ENCODE results near the gene MIER1. TPM values are rescaled to one million over a fixed set of nuclear protein-coding genes. Genes with fewer than 3 reads are reported as not detected.

Gene MIER1
- total and polyA plus RNA-seq, 9 of the 15 experiments (the other 6 are each of a cell fraction or from before 2014, with no cell fraction given), result 13.9 to 34.8 (median 21.5) TPM

GRCh38 chr1:66981679-66982078 is 56.9 kb downstream of the MIER1 start:
- ATAC-seq, result no peak
- H2AFZ ChIP-seq (ENCODE audit: low read depth, low read length), result no peak overlapping the region
- no peak overlapping the region for H3K4me3 ChIP-seq
- 79% methylated on average over 4 of the region's 4 CpGs for WGBS (ENCODE audit: insufficient coverage, low coverage, missing lambda C conversion rate)
- POLR2A ChIA-PET, result interaction anchor here (0.8 to 1.0 kb wide), 2 partner anchors 8 to 14 kb away, joined by 4 to 5 read pairs; no protein-coding TSS in a partner anchor
- no peak overlapping the region for H3K27ac ChIP-seq (ENCODE audit: extremely low read depth, low read depth, low read length)
- no peaks in the 10 kb centered on the region for H3K79me2 ChIP-seq (ENCODE audit: control insufficient read depth, insufficient read depth, low read length)
- no peaks in the 10 kb centered on the region for H3K27me3 ChIP-seq (ENCODE audit: control insufficient read depth in 2 of 2, insufficient read depth in 2 of 2, low read length in 2 of 2)
- no peak for DNase-seq (ENCODE audit: extremely low read depth in 1 of 4, low spot score in 3 of 4)
- BruUV-seq (replicated peaks), result no TSS peak
- no peaks in the 10 kb centered on the region for H3K4me1 ChIP-seq (replicated peaks in 1 of 2; ENCODE audit: control insufficient read depth in 2 of 2, insufficient read depth in 2 of 2, low read length in 2 of 2)
- no peak overlapping the region for H3K4me2 ChIP-seq (ENCODE audit: insufficient read depth, low read length)
- no peak for FAIRE-seq
- TF ChIP-seq HOXB6 (CRISPR knock-in tag; IDR thresholded peaks at IDR 0.05; ENCODE audit: borderline replicate concordance) (no peak), TEAD2 (tag; IDR thresholded peaks at IDR 0.05) (no peak), SUPT5H (IDR thresholded peaks at IDR 0.05) (no peak), PTBP1 (IDR thresholded peaks at IDR 0.05; ENCODE audit: low read depth, low read length) (no peak), MAFK (IDR thresholded peaks at IDR 0.05; ENCODE audit: low read length) (no peak), KLF6 (CRISPR knock-in tag; IDR thresholded peaks at IDR 0.05; ENCODE audit: borderline replicate concordance) (no peak)
- in situ Hi-C loops (cut with MboI), result loop anchor here (25.0 kb wide), 1 partner anchor 506 kb away; no protein-coding TSS in a partner anchor
- no peak overlapping the region for H3K9ac ChIP-seq (ENCODE audit: insufficient read depth in 1 of 2, low read depth in 2 of 2, low read length in 2 of 2)
- no peaks in the 10 kb centered on the region for H3K9me3 ChIP-seq (replicated peaks; ENCODE audit: control insufficient read depth, insufficient read depth, low read depth, low read length)
- H4K20me1 ChIP-seq (replicated peaks; ENCODE audit: control insufficient read depth, insufficient read depth, low read length), result no peaks in the 10 kb centered on the region
- peaks cover 91% of the 10 kb centered on the region for H3K36me3 ChIP-seq (ENCODE audit: control insufficient read depth, insufficient read depth, low read length)
- CTCF ChIA-PET (ENCODE audit: low intra/inter-chr PET ratio), result no interaction called here
- intact Hi-C loops (cut with micrococcal nuclease), result no loop called here
- no peaks in the 10 kb centered on the region for H3K9me1 ChIP-seq (ENCODE audit: control insufficient read depth, insufficient read depth, low read length)

All from K562 (cell line).